ENCODE measurements around the gene TSEN15. TPM values are rescaled to one million over a fixed set of nuclear protein-coding genes. Genes with fewer than 3 reads are reported as not detected.

The TSEN15 gene
- total RNA-seq (10 to 100 TPM; 12.7 to 48.9 (median 31.1) TPM), polyA plus RNA-seq (10 to 100 TPM; 31.6 to 52.4 TPM), total RNA-seq (9.0 reads per million, percentile 34 among the genes with 10 or more reads in this experiment)

GRCh38 chr1:184051485-184052193, at the start of gene TSEN15:
Gene TSEN15, plus strand, starts transcription at chr1:184051730. Its CDS starts 26 bp downstream, at chr1:184051756.
- Mint-ChIP-seq H3K9me3 (peaks cover 0 to 2% (median 0%) of the 10 kb centered on the region in 11 donors), H3K36me3 (peaks cover 0 to 17% (median 10%) of the 10 kb centered on the region in 5 donors), H3K4me1 (peaks cover 18 to 56% (median 45%) of the 10 kb centered on the region in 7 donors), H3K4me3 (peak within 1 kb of the TSS; percentile 91 to 99 (median 98)), H3K27ac (peak within 1 kb of the TSS; percentile 89 to 99 (median 95)), H3K27me3 (peaks cover 13 to 33% (median 20%) of the 10 kb centered on the region in 5 donors)
- Histone ChIP-seq H3K36me3 (ENCODE audit: control insufficient read depth in 2 of 3, insufficient read depth in 3 of 3, low read length in 3 of 3) (peaks cover 0 to 9% (median 0%) of the 10 kb centered on the region in 3 experiments), H3K27ac (ENCODE audit: low read depth, low read length) (peak within 1 kb of the TSS; percentile 77), H3K9me3 (ENCODE audit: control insufficient read depth in 2 of 3, low read length in 3 of 3) (no peaks in the 10 kb centered on the region), H3K4me3 (ENCODE audit: low read length) (peak within 1 kb of the TSS; percentile 87), H3K4me1 (ENCODE audit: control insufficient read depth in 2 of 2, insufficient read depth in 2 of 2, low read length in 2 of 2) (peaks cover 19 to 23% of the 10 kb centered on the region in 2 donors), H3K27me3 (ENCODE audit: control insufficient read depth in 2 of 2, insufficient read depth in 2 of 2, low read length in 2 of 2) (peaks cover 0 to 3% of the 10 kb centered on the region in 2 donors)
- POLR2A ChIA-PET = interaction anchor here (0.6 to 2.1 kb wide), 11 partner anchors 8 to 170 kb away, joined by 3 to 11 read pairs (median 4); no protein-coding TSS in a partner anchor
- DNase-seq (peak; percentile 54 to 75 (median 68)), ATAC-seq (peak; percentile 98)
- intact Hi-C loops (cut with micrococcal nuclease) = loop anchor here (1.0 to 10.0 kb wide), 20 partner anchors 10 to 1265 kb away; partner anchors contain the start of genes ARPC5 (in 2 of the 2), COLGALT2 (in 2 of the 2), SMG7 (in 2 of the 2) and SWT1 (in 2 of the 2)
- CTCF ChIA-PET = interaction anchor here (1.2 to 1.6 kb wide), 2 partner anchors 12 to 136 kb away, joined by 3 to 4 read pairs; no protein-coding TSS in a partner anchor

GRCh38 chr1:184002071-184002470, 49.5 kb upstream of the TSEN15 start:
- no peak overlapping the region for H3K4me3 Mint-ChIP-seq
- Histone ChIP-seq H3K36me3 (ENCODE audit: control insufficient read depth in 2 of 3, insufficient read depth in 3 of 3, low read length in 3 of 3) (no peaks in the 10 kb centered on the region), H3K9me3 (ENCODE audit: control insufficient read depth in 2 of 3, low read length in 3 of 3) (no peaks in the 10 kb centered on the region), H3K27me3 (ENCODE audit: control insufficient read depth in 2 of 2, insufficient read depth in 2 of 2, low read length in 2 of 2) (no peaks in the 10 kb centered on the region), H3K4me3 (ENCODE audit: low read length) (no peak overlapping the region), H3K27ac (ENCODE audit: low read depth, low read length) (no peak overlapping the region), H3K4me1 (ENCODE audit: control insufficient read depth in 2 of 2, insufficient read depth in 2 of 2, low read length in 2 of 2) (no peaks in the 10 kb centered on the region)
- H3K27ac Mint-ChIP-seq = peak overlapping the region in 1 of 9 donors; percentile 11
- no peak for DNase-seq
- H3K4me1 Mint-ChIP-seq = no peaks in the 10 kb centered on the region
- H3K27me3 Mint-ChIP-seq = peaks cover 0 to 3% (median 0%) of the 10 kb centered on the region in 5 donors
- H3K36me3 Mint-ChIP-seq = no peaks in the 10 kb centered on the region
- ChIA-PET POLR2A (no interaction called here), CTCF (no interaction called here)
- intact Hi-C loops (cut with micrococcal nuclease) = no loop called here
- peaks cover 0 to 2% (median 0%) of the 10 kb centered on the region in 11 donors for H3K9me3 Mint-ChIP-seq
- ATAC-seq = no peak

GRCh38 chr1:184004935-184005334, 46.6 kb upstream of the TSEN15 start:
- Histone ChIP-seq H3K27ac (ENCODE audit: low read depth, low read length) (no peak overlapping the region), H3K36me3 (ENCODE audit: control insufficient read depth in 2 of 3, insufficient read depth in 3 of 3, low read length in 3 of 3) (no peaks in the 10 kb centered on the region), H3K27me3 (ENCODE audit: control insufficient read depth in 2 of 2, insufficient read depth in 2 of 2, low read length in 2 of 2) (no peaks in the 10 kb centered on the region), H3K4me1 (ENCODE audit: control insufficient read depth in 2 of 2, insufficient read depth in 2 of 2, low read length in 2 of 2) (no peaks in the 10 kb centered on the region), H3K4me3 (ENCODE audit: low read length) (no peak overlapping the region), H3K9me3 (ENCODE audit: control insufficient read depth in 2 of 3, low read length in 3 of 3) (no peaks in the 10 kb centered on the region)
- H3K4me1 Mint-ChIP-seq = no peaks in the 10 kb centered on the region
- intact Hi-C loops (cut with micrococcal nuclease) = no loop called here
- peaks cover 0 to 10% (median 0%) of the 10 kb centered on the region in 5 donors for H3K27me3 Mint-ChIP-seq
- ATAC-seq (no peak), DNase-seq (no peak)
- ChIA-PET POLR2A (no interaction called here), CTCF (interaction anchor here (0.5 kb wide), 1 partner anchor 187 kb away, joined by 3 read pairs; no protein-coding TSS in a partner anchor)
- no peak overlapping the region for H3K27ac Mint-ChIP-seq
- H3K4me3 Mint-ChIP-seq = no peak overlapping the region
- H3K9me3 Mint-ChIP-seq = peaks cover 0 to 2% (median 0%) of the 10 kb centered on the region in 11 donors
- H3K36me3 Mint-ChIP-seq = no peaks in the 10 kb centered on the region

- H3K36me3 Mint-ChIP-seq = no peaks in the 10 kb centered on the region
- no peak for DNase-seq
- H3K4me1 ChIP-seq (ENCODE audit: control insufficient read depth in 2 of 2, insufficient read depth in 2 of 2, low read length in 2 of 2) = no peaks in the 10 kb centered on the region
- H3K4me3 Mint-ChIP-seq = no peak overlapping the region
- no peaks in the 10 kb centered on the region for H3K36me3 ChIP-seq (ENCODE audit: control insufficient read depth in 2 of 3, insufficient read depth in 3 of 3, low read length in 3 of 3)
- peaks cover 0 to 9% (median 0%) of the 10 kb centered on the region in 5 donors for H3K27me3 Mint-ChIP-seq
- POLR2A ChIA-PET = no interaction called here
- peaks cover 0 to 2% (median 0%) of the 10 kb centered on the region in 11 donors for H3K9me3 Mint-ChIP-seq
- no peaks in the 10 kb centered on the region for H3K4me1 Mint-ChIP-seq
- CTCF ChIA-PET = no interaction called here
- H3K27ac Mint-ChIP-seq = no peak overlapping the region
- no peak overlapping the region for H3K27ac ChIP-seq (ENCODE audit: low read depth, low read length)
- no peak for ATAC-seq
- no peaks in the 10 kb centered on the region for H3K27me3 ChIP-seq (ENCODE audit: control insufficient read depth in 2 of 2, insufficient read depth in 2 of 2, low read length in 2 of 2)
- intact Hi-C loops (cut with micrococcal nuclease) = no loop called here
- no peaks in the 10 kb centered on the region for H3K9me3 ChIP-seq (ENCODE audit: control insufficient read depth in 2 of 3, low read length in 3 of 3)
- H3K4me3 ChIP-seq (ENCODE audit: low read length) = no peak overlapping the region
These were observed 46.0 kb upstream of the TSEN15 start for GRCh38 chr1:184005506-184005905.

- no peak overlapping the region for H3K4me3 ChIP-seq (ENCODE audit: low read length)
- ATAC-seq (no peak), DNase-seq (no peak)
- H3K4me1 ChIP-seq (ENCODE audit: control insufficient read depth in 2 of 2, insufficient read depth in 2 of 2, low read length in 2 of 2) = no peaks in the 10 kb centered on the region
- Mint-ChIP-seq H3K9me3 (peaks cover 0 to 4% (median 0%) of the 10 kb centered on the region in 11 donors), H3K4me3 (no peak overlapping the region), H3K4me1 (peaks cover 0 to 1% (median 0%) of the 10 kb centered on the region in 7 donors), H3K36me3 (no peaks in the 10 kb centered on the region), H3K27me3 (peaks cover 7 to 41% (median 15%) of the 10 kb centered on the region in 5 donors), H3K27ac (no peak overlapping the region)
- no peak overlapping the region for H3K27ac ChIP-seq (ENCODE audit: low read depth, low read length)
- POLR2A ChIA-PET = no interaction called here
- no peaks in the 10 kb centered on the region for H3K27me3 ChIP-seq (ENCODE audit: control insufficient read depth in 2 of 2, insufficient read depth in 2 of 2, low read length in 2 of 2)
- CTCF ChIA-PET = no interaction called here
- intact Hi-C loops (cut with micrococcal nuclease) = no loop called here
- H3K36me3 ChIP-seq (ENCODE audit: control insufficient read depth in 2 of 3, insufficient read depth in 3 of 3, low read length in 3 of 3) = no peaks in the 10 kb centered on the region
- no peaks in the 10 kb centered on the region for H3K9me3 ChIP-seq (ENCODE audit: control insufficient read depth in 2 of 3, low read length in 3 of 3)
These were observed 40.7 kb upstream of the TSEN15 start for GRCh38 chr1:184010788-184011187.

GRCh38 chr1:184012187-184012586, 39.3 kb upstream of the TSEN15 start:
- Histone ChIP-seq H3K9me3 (ENCODE audit: control insufficient read depth in 2 of 3, low read length in 3 of 3) (no peaks in the 10 kb centered on the region), H3K27ac (ENCODE audit: low read depth, low read length) (no peak overlapping the region), H3K4me3 (ENCODE audit: low read length) (no peak overlapping the region), H3K36me3 (ENCODE audit: control insufficient read depth in 2 of 3, insufficient read depth in 3 of 3, low read length in 3 of 3) (no peaks in the 10 kb centered on the region), H3K27me3 (ENCODE audit: control insufficient read depth in 2 of 2, insufficient read depth in 2 of 2, low read length in 2 of 2) (no peaks in the 10 kb centered on the region), H3K4me1 (ENCODE audit: control insufficient read depth in 2 of 2, insufficient read depth in 2 of 2, low read length in 2 of 2) (no peaks in the 10 kb centered on the region)
- peaks cover 7 to 41% (median 15%) of the 10 kb centered on the region in 5 donors for H3K27me3 Mint-ChIP-seq
- H3K9me3 Mint-ChIP-seq = peaks cover 0 to 4% (median 0%) of the 10 kb centered on the region in 11 donors
- no peak overlapping the region for H3K27ac Mint-ChIP-seq
- DNase-seq (no peak), ATAC-seq (no peak)
- intact Hi-C loops (cut with micrococcal nuclease) = no loop called here
- POLR2A ChIA-PET = no interaction called here
- no peak overlapping the region for H3K4me3 Mint-ChIP-seq
- CTCF ChIA-PET = no interaction called here
- H3K4me1 Mint-ChIP-seq = peaks cover 0 to 1% (median 0%) of the 10 kb centered on the region in 7 donors
- H3K36me3 Mint-ChIP-seq = no peaks in the 10 kb centered on the region
